Urothelium cell line (cell line): ENCODE data around the gene FBXO34.

Source experiments
- DNase-seq: peaks from one replicate; pipeline ENCODE4 v3.0.0; 2011; ENCODE audit warnings: low spot score, mixed read lengths
- FAIRE-seq: peaks from 2 replicates; lab custom pipeline; 2011; peaks lifted over from hg19 to GRCh38; lab: Jason Lieb, UNC

FBXO34 gene

GRCh38 chr14:55270832-55271571 is at the start of gene FBXO34:
TSS of gene FBXO34 (plus strand) at chr14:55271421. CDS start at chr14:55350391, 78,970 bp downstream.
- peak; percentile 99 for FAIRE-seq
- peak; percentile 99 for DNase-seq

GRCh38 chr14:55221968-55222367 is 49.3 kb upstream of the FBXO34 start:
- FAIRE-seq (no peak), DNase-seq (no peak)

- no peak for DNase-seq
- FAIRE-seq = no peak
These were observed 47.9 kb upstream of the FBXO34 start for GRCh38 chr14:55223364-55223763.

- no peak for FAIRE-seq
- DNase-seq = no peak
These were observed 43.0 kb upstream of the FBXO34 start for GRCh38 chr14:55228261-55228660.

GRCh38 chr14:55233591-55233990 is 37.6 kb upstream of the FBXO34 start:
- DNase-seq (no peak), FAIRE-seq (no peak)

- FAIRE-seq = no peak
- DNase-seq = peak; percentile 43
These were observed 33.1 kb upstream of the FBXO34 start for GRCh38 chr14:55238019-55238680.

GRCh38 chr14:55239320-55239719 is 31.9 kb upstream of the FBXO34 start:
- DNase-seq = no peak
- no peak for FAIRE-seq

- FAIRE-seq = no peak
- DNase-seq = no peak
These were observed 30.6 kb upstream of the FBXO34 start for GRCh38 chr14:55240526-55241178.

GRCh38 chr14:55241673-55242072 is 29.5 kb upstream of the FBXO34 start:
- FAIRE-seq = no peak
- DNase-seq = no peak

- DNase-seq (no peak), FAIRE-seq (no peak)
These were observed 27.8 kb upstream of the FBXO34 start for GRCh38 chr14:55243386-55243785.

GRCh38 chr14:55243813-55244212 is 27.4 kb upstream of the FBXO34 start:
- FAIRE-seq (no peak), DNase-seq (no peak)

- FAIRE-seq (no peak), DNase-seq (no peak)
These were observed 25.5 kb upstream of the FBXO34 start for GRCh38 chr14:55245657-55246268.

GRCh38 chr14:55248411-55248810 is 22.8 kb upstream of the FBXO34 start:
- DNase-seq (no peak), FAIRE-seq (no peak)

- no peak for FAIRE-seq
- DNase-seq = no peak
These were observed 21.8 kb upstream of the FBXO34 start for GRCh38 chr14:55249423-55249822.

GRCh38 chr14:55253276-55253675 is 17.9 kb upstream of the FBXO34 start:
- DNase-seq = no peak
- FAIRE-seq = no peak

GRCh38 chr14:55254581-55254980 is 16.6 kb upstream of the FBXO34 start:
- DNase-seq (no peak), FAIRE-seq (peak; percentile 9)

- FAIRE-seq = no peak
- DNase-seq = no peak
These were observed 15.2 kb upstream of the FBXO34 start for GRCh38 chr14:55255979-55256378.

GRCh38 chr14:55256586-55256985 is 14.6 kb upstream of the FBXO34 start:
- no peak for DNase-seq
- FAIRE-seq = no peak

GRCh38 chr14:55265197-55265596 is 6.0 kb upstream of the FBXO34 start:
- no peak for DNase-seq

GRCh38 chr14:55267820-55268219 is 3.4 kb upstream of the FBXO34 start:
- FAIRE-seq (no peak), DNase-seq (no peak)

More at GRCh38 chr14:55265197-55265596, 6.0 kb upstream of the FBXO34 start:
- no peak for FAIRE-seq

GRCh38 chr14:55271572-55272298 is 514 bp downstream of the FBXO34 start:
- FAIRE-seq (peak; percentile 90), DNase-seq (peak; percentile 92)
